Measurements from ENCODE around the gene HIP1R.

DNA sequence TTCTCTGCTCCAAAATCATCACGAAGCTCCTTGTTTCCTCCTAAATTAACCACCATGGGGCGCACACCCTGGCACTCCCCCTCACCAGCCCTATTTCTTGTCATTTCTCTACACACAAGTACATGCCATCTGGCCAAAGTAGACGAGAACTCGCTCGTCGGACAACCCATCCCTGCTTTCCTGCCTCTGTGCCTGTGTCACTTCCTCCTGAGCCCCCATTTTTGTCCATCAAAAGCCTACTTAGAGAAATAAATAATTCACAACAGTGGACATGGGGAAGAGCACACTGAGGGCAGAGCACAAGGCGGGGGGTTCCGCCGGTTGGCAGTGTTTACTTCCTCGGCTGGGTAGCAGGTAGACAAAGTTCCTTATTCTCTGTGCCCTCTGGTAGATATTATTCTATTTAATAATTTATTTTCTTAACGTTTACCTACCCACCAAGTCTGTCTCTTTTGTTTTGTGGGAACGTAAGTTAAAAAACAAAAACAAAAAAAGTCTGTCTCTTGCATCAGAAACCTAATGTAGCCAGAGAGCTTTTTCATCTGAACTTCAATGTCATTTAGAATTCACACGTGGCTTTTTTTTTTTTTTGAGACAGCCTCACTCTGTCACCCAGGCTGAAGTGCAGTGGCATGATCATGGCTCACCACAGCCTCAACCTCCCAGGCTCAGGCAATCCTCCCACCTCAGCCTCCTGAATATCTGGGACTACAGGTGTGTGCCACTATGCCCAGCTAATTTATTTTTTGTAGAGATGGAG lies 54.7 kb downstream of the HIP1R start:
- TF ChIP-seq, protein P1, sequence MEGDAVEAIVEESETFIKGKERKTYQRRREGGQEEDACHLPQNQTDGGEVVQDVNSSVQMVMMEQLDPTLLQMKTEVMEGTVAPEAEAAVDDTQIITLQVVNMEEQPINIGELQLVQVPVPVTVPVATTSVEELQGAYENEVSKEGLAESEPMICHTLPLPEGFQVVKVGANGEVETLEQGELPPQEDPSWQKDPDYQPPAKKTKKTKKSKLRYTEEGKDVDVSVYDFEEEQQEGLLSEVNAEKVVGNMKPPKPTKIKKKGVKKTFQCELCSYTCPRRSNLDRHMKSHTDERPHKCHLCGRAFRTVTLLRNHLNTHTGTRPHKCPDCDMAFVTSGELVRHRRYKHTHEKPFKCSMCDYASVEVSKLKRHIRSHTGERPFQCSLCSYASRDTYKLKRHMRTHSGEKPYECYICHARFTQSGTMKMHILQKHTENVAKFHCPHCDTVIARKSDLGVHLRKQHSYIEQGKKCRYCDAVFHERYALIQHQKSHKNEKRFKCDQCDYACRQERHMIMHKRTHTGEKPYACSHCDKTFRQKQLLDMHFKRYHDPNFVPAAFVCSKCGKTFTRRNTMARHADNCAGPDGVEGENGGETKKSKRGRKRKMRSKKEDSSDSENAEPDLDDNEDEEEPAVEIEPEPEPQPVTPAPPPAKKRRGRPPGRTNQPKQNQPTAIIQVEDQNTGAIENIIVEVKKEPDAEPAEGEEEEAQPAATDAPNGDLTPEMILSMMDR (IDR thresholded peaks at IDR 0.05), result no peak
- no peak for TF ChIP-seq ZFX (IDR thresholded peaks at IDR 0.05; ENCODE audit: borderline replicate concordance)
